NCI-H2029 (cell line): ENCODE data around the gene PLSCR1.
"Not testable (repeated sequence)": the region's sequence is repeated elsewhere in the genome, so short reads cannot be mapped to it uniquely, and the experiment has no call there.

ENCODE experiments used
- DNase-seq: peaks from one replicate; lab custom pipeline; 2025; lab: John Stamatoyannopoulos, UW

Gene PLSCR1

DNA sequence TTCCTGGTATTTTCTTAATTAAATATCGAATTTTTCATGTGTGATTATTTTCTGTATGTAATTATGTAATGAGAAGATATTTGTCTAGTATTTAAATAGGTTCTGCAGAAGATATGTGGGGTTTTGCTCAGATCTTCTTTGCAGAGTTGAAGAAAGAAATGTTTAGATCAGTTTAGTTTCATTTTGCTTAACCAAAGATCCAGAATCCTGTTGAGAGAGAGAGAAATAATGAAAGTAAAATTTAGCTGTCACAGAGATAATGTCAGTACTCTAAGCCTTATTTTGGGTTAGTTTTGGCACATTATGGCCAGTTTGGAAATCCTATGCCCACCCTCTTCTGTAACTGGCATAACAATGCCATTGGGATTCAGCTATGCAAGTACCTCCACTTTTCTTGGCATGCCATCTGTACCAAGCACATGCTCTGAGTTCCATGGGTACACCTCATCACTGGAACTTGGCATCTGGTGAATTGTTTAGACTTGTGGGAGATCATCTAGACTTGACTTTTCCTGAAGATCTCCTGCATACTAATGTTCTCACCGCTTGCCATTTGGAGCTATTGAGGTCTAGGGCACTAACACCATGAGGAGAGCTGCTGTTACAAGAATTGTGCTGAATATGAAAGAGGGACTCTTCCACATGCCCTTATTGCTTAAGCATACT lies 30.9 kb downstream of the PLSCR1 start:
- no peak for DNase-seq

- DNase-seq: no peak
Observed at GRCh38 chr3:146511402-146512134, 32.8 kb downstream of the PLSCR1 start.

GRCh38 chr3:146507331-146508120 lies 36.9 kb downstream of the PLSCR1 start:
- no peak for DNase-seq

DNA sequence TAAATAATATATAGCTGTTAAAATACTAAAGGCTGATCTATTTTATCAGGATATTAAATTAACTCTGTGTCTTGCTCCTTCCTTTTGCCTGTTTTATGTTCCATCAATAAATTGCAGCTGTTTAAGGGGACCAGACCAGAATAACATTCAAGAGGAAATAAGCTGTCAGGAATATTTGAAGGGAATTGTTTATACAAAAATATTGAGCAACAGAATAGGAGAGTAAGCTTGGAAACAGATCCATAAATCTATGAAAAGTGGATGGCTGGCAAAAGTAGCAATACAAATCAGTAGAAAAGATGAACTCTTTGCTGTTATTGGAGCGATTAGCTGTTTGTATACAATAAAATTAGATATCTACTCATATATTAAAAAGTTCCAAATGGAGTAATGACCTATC lies 38.9 kb downstream of the PLSCR1 start:
- DNase-seq: no peak

- no peak for DNase-seq
Observed at GRCh38 chr3:146504498-146505197, 39.8 kb downstream of the PLSCR1 start.

DNA sequence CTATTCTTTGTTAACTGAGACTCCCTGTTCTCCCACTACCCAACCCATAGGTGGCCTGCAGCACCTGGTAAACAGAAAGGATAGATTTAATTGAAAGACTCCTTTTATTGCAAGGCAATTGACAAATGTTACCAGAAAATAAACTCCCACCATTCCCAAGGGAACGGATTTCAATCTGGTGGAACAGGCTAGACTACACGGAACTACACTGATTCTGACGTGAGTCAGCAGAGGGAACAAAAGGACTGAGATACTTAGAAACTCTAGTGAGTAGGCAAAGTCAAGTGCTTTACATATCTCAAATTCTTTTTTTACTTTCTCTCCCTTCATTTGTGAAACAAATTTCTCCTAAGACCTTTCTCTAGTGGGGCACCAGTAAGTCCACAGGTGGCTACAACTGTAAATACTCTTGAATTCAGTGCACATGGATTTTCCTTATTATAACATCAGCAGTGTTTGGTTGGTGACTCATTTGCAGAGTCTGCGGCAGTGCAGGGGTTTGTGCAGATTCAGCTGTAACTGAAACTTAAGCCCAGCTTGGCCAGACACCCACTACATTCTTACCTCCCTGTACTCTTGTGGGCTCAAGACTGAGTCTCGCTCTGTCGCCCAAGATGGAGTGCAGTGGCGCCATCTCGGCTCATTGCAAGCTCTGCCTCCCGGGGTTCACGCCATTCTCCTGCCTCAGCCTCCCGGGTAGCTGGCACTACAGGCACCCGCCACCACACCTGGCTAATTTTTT lies 40.8 kb downstream of the PLSCR1 start:
- DNase-seq: peak; percentile 12

GRCh38 chr3:146502887-146503460 lies 41.4 kb downstream of the PLSCR1 start:
- DNase-seq: no peak

GRCh38 chr3:146501752-146502151 lies 42.7 kb downstream of the PLSCR1 start:
- no peak for DNase-seq

DNA sequence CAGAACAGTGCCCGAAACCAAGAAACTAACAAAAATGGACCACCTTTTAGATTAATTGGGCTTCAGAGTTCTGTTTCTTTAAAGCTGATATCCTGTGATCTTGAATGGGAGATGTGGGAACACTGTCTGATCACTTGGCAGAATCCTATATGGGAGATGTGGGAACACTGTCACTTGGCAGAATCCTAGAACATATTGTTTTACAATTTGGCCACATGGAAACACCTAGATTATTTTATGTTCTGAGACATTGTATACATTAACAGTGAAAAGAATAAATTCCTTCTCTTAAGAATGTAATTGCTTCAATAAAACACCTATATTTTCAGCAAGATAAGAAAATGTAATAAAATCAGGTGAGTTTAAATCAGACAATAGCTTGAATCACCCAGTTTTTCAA lies 44.7 kb downstream of the PLSCR1 start:
- no peak for DNase-seq

GRCh38 chr3:146498002-146498736 lies 46.2 kb downstream of the PLSCR1 start:
- DNase-seq: no peak

DNA sequence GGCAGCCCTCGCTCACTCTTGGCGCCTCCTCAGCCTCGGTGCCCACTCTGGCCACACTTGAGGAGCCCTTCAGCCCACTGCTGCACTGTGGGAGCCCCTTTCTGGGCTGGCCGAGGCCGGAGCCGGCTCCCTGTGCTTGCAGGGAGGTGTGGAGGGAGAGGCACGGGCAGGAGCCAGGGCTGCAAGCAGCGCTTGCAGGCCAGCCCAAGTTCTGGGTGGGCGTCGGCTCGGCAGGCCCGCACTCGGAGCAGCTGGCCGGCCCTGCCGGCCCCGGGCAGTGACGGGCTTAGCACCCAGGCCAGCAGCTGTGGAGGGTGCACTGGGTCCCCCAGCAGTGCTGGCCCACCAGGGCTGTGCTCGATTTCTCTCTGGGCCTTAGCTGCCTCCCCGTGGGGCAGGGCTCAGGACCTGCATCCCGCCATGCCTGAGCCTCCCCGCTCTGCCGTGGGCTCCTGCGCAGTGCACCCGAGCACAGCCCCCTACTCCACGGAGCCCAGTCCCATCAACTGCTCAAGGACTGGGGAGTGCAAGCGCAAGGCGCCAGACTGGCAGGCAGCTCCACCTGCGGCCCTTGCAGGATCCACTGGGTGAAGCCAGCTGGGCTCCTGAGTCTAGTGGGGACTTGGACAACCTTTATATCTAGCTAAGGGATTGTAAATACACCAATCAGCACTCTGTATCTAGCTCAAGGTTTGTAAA lies 47.1 kb downstream of the PLSCR1 start:
- DNase-seq: not testable (repeated sequence)

DNA sequence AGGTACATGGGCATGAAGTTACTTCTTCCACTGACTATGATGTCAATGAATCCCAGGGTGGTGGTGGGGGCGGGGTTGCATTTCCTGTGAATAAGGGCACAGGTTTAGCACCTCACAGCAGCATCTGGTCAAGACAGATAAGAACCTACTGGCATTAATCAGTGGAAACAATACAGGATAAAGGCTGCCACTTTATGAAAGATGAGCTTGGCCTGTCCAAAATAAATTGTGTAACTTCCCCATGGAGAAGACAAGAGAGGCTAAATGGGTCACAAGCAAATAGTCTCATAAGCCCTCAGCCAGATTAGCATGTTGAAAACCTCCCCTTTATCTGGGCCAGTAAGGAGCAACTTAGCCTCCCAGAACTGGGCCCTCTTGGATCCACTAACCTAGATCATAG lies 47.7 kb downstream of the PLSCR1 start:
- no peak for DNase-seq

DNA sequence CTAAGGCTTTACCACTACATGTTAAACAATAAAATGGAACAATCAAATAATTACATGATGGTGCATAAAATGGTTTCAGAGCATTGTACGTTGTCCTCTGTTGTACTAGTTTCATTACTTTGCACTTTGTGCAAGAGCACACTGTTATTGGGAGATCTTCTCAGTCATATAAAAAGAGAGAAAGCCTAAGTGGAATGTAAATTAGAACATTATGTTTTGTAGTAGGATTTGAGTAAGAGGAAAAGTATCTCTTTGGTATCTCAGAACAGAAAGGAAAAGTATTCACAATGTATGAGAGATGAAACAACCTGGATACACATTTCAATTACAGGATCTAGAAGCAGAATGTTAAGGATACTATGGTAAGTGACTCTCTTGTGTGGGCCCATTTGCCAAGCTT lies 48.2 kb downstream of the PLSCR1 start:
- DNase-seq: no peak

DNA sequence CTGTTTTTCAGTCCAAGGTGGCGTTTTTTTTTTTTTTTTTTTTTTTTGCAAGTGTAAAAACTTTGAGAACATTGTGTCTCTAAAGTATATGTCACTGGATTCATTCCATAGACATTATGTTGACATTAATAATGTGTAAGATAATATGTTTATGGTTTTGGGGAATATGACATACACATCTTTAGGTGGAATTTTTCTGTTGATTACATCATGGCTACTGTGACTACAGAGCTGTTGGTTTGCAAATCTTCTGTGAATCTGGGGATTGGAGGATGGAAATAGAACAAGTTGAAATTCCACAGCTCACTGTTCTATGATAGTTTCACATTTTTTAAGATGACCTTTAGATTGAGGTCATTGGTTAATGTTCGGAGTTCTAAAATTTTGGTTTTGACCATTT lies 50.6 kb downstream of the PLSCR1 start:
- DNase-seq: no peak

GRCh38 chr3:146493221-146493620 lies 51.2 kb downstream of the PLSCR1 start:
- no peak for DNase-seq

DNA sequence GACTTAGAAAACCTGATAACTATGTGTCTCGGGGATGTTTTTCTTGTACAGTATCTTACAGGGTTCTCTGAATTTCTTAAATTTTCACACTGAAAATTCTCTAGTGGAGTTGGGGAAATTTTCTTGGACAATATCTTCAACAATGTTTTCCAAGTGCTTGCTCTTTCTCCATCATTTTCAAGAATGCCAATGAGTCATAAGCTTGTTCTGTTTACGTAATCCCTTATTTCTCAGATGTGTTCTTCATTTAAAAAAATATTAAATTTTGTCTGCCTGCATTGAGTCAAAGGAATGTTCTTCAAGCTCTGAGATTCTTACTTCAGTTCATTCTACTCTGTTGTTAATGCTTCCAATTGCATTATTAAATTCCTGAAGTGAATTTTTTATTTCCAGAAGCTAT lies 53.1 kb downstream of the PLSCR1 start:
- DNase-seq: no peak

GRCh38 chr3:146485297-146485696 lies 59.1 kb downstream of the PLSCR1 start:
- no peak for DNase-seq

- DNase-seq: no peak
Observed at GRCh38 chr3:146476094-146476740, 68.2 kb downstream of the PLSCR1 start.

DNA sequence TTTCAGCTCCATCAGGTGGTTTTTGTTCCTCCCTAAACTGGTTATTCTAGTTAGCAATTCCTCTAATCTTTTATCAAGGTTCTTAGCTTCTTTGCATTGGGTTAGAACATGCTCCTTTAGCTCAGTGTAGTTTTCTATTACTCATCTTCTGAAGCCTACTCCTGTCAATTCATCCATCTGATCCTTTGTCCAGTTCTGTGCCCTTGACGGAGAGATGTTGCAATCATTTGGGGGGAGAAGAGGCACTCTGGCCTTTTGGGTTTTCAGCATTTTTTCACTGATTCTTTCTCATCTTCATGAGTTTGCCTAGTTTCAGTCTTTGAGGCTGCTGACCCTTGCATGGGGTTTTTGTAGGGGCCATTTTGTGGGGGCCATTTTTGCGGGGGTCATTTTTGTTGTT lies 69.4 kb downstream of the PLSCR1 start:
- not testable (repeated sequence) for DNase-seq
